Peyer's patch (tissue), 4 donors: ENCODE data around the gene CDKN3. TPM values are rescaled to one million over a fixed set of nuclear protein-coding genes. Genes with fewer than 3 reads are reported as not detected.
"Not testable (repeated sequence)": the region's sequence is repeated elsewhere in the genome, so short reads cannot be mapped to it uniquely, and the experiment has no call there.

Source experiments
- DNase-seq, 3 donors: peaks; one replicate each; pipeline ENCODE4 v3.0.0-alpha.2; 2017 to 2019
- H3K27ac ChIP-seq, 4 donors: fragments of 200-600 bp; sonication (generic); one replicate each; pipeline ENCODE4 v1.5.1; 2016 to 2019
- H3K27me3 ChIP-seq, 2 donors: fragments of 200-600 bp; sonication (generic); one replicate each; pipeline ENCODE4 v1.5.1; 2019
- H3K36me3 ChIP-seq, 3 donors: fragments of 200-600 bp; sonication (generic); one replicate each; pipeline ENCODE4 v1.5.1; 2016 to 2019
- H3K4me1 ChIP-seq, 4 donors: fragments of 200-600 bp; sonication (generic); one replicate each; pipeline ENCODE4 v1.5.1; 2016 to 2019
- H3K4me3 ChIP-seq, 4 donors: fragments of 200-600 bp; sonication (generic); 1 replicate in 3 of 4; 2 replicates in 1 of 4; pipeline ENCODE4 v1.5.1; 2016 to 2019; ENCODE audit warnings: mild to moderate bottlenecking in 1 of 4
- H3K9me3 ChIP-seq, 4 donors: fragments of 200-600 bp; sonication (generic); one replicate each; pipeline ENCODE4 v1.5.1; 2016 to 2019; ENCODE audit warnings: mild to moderate bottlenecking in 1 of 4
- CTCF ChIP-seq, 6 experiments: fragments of 450-650 bp in 4 of 6; fragments of 200-600 bp in 2 of 6; sonication (generic) in 1 of 6; IDR thresholded peaks; one replicate each; pipeline ENCODE4 v1.5.1; 2017 to 2019; ENCODE audit warnings: antibody characterized with exemption in 6 of 6, mild to moderate bottlenecking in 3 of 6, moderate library complexity in 1 of 6
- POLR2A ChIP-seq, 2 donors: fragments of 450-650 bp; IDR thresholded peaks; one replicate each; pipeline ENCODE4 v1.5.1; 2017; ENCODE audit warnings: antibody characterized with exemption in 2 of 2, mild to moderate bottlenecking in 2 of 2, moderate library complexity in 2 of 2
- total RNA-seq, 4 donors: library from RNA; depleted of rRNA; stranded (reverse); fragments of >200 nt; gene quantifications; one replicate each; pipeline ENCODE4 v1.1.0, GENCODE V29; 2016

The CDKN3 gene
- total RNA-seq, 4 donors from 2014 or later = 1.6 to 7.4 (median 4.3) TPM

- DNase-seq = no peak
- TF ChIP-seq CTCF (IDR thresholded peaks at IDR 0.05) (no peak), POLR2A (IDR thresholded peaks at IDR 0.05) (no peak)
- H3K9me3 ChIP-seq = no peaks in the 10 kb centered on the region
- no peak overlapping the region for H3K27ac ChIP-seq
- H3K4me1 ChIP-seq = peaks cover 0 to 4% (median 0%) of the 10 kb centered on the region in 4 donors
- no peaks in the 10 kb centered on the region for H3K36me3 ChIP-seq
- H3K4me3 ChIP-seq = no peak overlapping the region
- H3K27me3 ChIP-seq = no peaks in the 10 kb centered on the region
Observed at GRCh38 chr14:54399560-54399959, 2.8 kb downstream of the CDKN3 start.

- H3K4me3 ChIP-seq, DNase-seq, H3K27ac ChIP-seq, H3K4me1 ChIP-seq, H3K27me3 ChIP-seq, H3K9me3 ChIP-seq, H3K36me3 ChIP-seq: not testable (repeated sequence)
Observed at GRCh38 chr14:54403401-54404005, 6.7 kb downstream of the CDKN3 start.

DNA sequence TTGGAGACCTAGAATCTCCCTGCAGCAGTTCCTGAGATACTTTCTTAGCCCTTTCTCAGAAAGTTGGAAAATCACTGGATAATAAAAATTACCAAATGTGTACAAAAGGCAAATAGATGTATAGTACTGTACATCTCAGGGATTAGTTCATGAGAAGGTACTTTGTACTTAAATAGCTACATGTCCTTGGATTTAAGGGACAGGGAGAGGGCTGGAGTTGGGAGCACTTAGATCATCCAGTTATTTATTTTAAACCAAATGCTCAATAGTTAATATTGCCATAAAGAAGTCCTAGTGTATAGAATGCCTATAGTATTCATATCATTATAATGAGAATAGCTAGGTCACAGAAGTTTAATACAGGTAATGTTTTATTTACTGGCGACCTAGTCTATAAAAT is 13.4 kb downstream of the CDKN3 start:
- H3K4me3 ChIP-seq = no peak overlapping the region
- H3K4me1 ChIP-seq = no peaks in the 10 kb centered on the region
- no peak overlapping the region for H3K27ac ChIP-seq
- DNase-seq = no peak
- H3K36me3 ChIP-seq = no peaks in the 10 kb centered on the region
- no peaks in the 10 kb centered on the region for H3K9me3 ChIP-seq
- TF ChIP-seq CTCF (IDR thresholded peaks at IDR 0.05) = no peak
- no peak for TF ChIP-seq POLR2A (IDR thresholded peaks at IDR 0.05)
- H3K27me3 ChIP-seq = no peaks in the 10 kb centered on the region

DNA sequence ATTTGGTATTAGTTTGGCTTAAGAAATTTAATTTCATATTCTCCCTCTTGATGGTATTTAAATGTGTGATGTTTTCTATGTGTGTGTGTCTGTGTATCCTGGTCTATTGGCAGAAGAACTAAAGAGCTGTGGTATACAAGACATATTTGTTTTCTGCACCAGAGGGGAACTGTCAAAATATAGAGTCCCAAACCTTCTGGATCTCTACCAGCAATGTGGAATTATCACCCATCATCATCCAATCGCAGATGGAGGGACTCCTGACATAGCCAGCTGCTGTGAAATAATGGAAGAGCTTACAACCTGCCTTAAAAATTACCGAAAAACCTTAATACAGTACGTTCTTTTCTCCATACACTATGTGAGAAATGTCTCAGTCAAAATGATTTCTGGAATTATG is 14.6 kb downstream of the CDKN3 start:
- Histone ChIP-seq H3K27ac (no peak overlapping the region), H3K9me3 (no peaks in the 10 kb centered on the region), H3K36me3 (no peaks in the 10 kb centered on the region), H3K4me1 (no peaks in the 10 kb centered on the region), H3K27me3 (no peaks in the 10 kb centered on the region), H3K4me3 (no peak overlapping the region)
- TF ChIP-seq CTCF (IDR thresholded peaks at IDR 0.05) (no peak), POLR2A (IDR thresholded peaks at IDR 0.05) (no peak)
- no peak for DNase-seq

- peak in 1 of 3 donors; percentile 75 for DNase-seq
- no peak overlapping the region for H3K4me3 ChIP-seq
- no peak overlapping the region for H3K27ac ChIP-seq
- no peak for TF ChIP-seq POLR2A (IDR thresholded peaks at IDR 0.05)
- peak in 4 of 6 experiments; percentile 42 to 71 (median 66) for TF ChIP-seq CTCF (IDR thresholded peaks at IDR 0.05)
- H3K9me3 ChIP-seq = no peaks in the 10 kb centered on the region
- no peaks in the 10 kb centered on the region for H3K27me3 ChIP-seq
- no peaks in the 10 kb centered on the region for H3K36me3 ChIP-seq
- no peaks in the 10 kb centered on the region for H3K4me1 ChIP-seq
Observed at GRCh38 chr14:54420478-54421142, 23.8 kb downstream of the CDKN3 start.

- Histone ChIP-seq H3K4me1 (no peaks in the 10 kb centered on the region), H3K9me3 (no peaks in the 10 kb centered on the region)
- no peak for TF ChIP-seq CTCF (IDR thresholded peaks at IDR 0.05)
- TF ChIP-seq POLR2A (IDR thresholded peaks at IDR 0.05) = no peak
Observed at GRCh38 chr14:54423991-54424390, 27.2 kb downstream of the CDKN3 start.

More at GRCh38 chr14:54423991-54424390, 27.2 kb downstream of the CDKN3 start:
- no peak overlapping the region for H3K4me3 ChIP-seq
- H3K27ac ChIP-seq = no peak overlapping the region
- peaks cover 0 to 32% (median 0%) of the 10 kb centered on the region in 3 donors for H3K36me3 ChIP-seq
- no peak for DNase-seq
- H3K27me3 ChIP-seq = no peaks in the 10 kb centered on the region
